ENCODE data around the gene CDK5R1.
"Not testable (repeated sequence)": the region's sequence is repeated elsewhere in the genome, so short reads cannot be mapped to it uniquely, and the experiment has no call there.

The CDK5R1 gene

GRCh38 chr17:32515677-32516383 lies 29.0 kb downstream of the CDK5R1 start:
- in situ Hi-C loops (cut with MboI; ENCODE audit: low sequenced_read_pairs) = no loop called here

GRCh38 chr17:32516450-32516849 lies 29.7 kb downstream of the CDK5R1 start:
- in situ Hi-C loops (cut with MboI; ENCODE audit: low sequenced_read_pairs) = no loop called here

- in situ Hi-C loops (cut with MboI; ENCODE audit: low sequenced_read_pairs) = no loop called here
Observed at GRCh38 chr17:32516940-32517701, 30.3 kb downstream of the CDK5R1 start.

GRCh38 chr17:32517982-32518381 lies 31.2 kb downstream of the CDK5R1 start:
- in situ Hi-C loops (cut with MboI; ENCODE audit: low sequenced_read_pairs) = no loop called here

- in situ Hi-C loops (cut with MboI; ENCODE audit: low sequenced_read_pairs) = no loop called here
Observed at GRCh38 chr17:32518646-32519227, 31.9 kb downstream of the CDK5R1 start.

- in situ Hi-C loops (cut with MboI; ENCODE audit: low sequenced_read_pairs) = no loop called here
Observed at GRCh38 chr17:32519228-32520103, 32.7 kb downstream of the CDK5R1 start.

GRCh38 chr17:32520104-32520701 lies 33.4 kb downstream of the CDK5R1 start:
- in situ Hi-C loops (cut with MboI; ENCODE audit: low sequenced_read_pairs) = no loop called here

- in situ Hi-C loops (cut with MboI; ENCODE audit: low sequenced_read_pairs) = no loop called here
Observed at GRCh38 chr17:32520737-32521404, 34.1 kb downstream of the CDK5R1 start.

- in situ Hi-C loops (cut with MboI; ENCODE audit: low sequenced_read_pairs) = no loop called here
Observed at GRCh38 chr17:32523017-32523680, 36.4 kb downstream of the CDK5R1 start.

- in situ Hi-C loops (cut with MboI; ENCODE audit: low sequenced_read_pairs) = no loop called here
Observed at GRCh38 chr17:32523827-32524552, 37.2 kb downstream of the CDK5R1 start.

- in situ Hi-C loops (cut with MboI; ENCODE audit: low sequenced_read_pairs) = not testable (repeated sequence)
Observed at GRCh38 chr17:32524553-32524880, 37.7 kb downstream of the CDK5R1 start.

- in situ Hi-C loops (cut with MboI; ENCODE audit: low sequenced_read_pairs) = no loop called here
Observed at GRCh38 chr17:32525122-32525521, 38.3 kb downstream of the CDK5R1 start.

GRCh38 chr17:32527146-32527545 lies 40.4 kb downstream of the CDK5R1 start:
- in situ Hi-C loops (cut with MboI; ENCODE audit: low sequenced_read_pairs) = no loop called here

- in situ Hi-C loops (cut with MboI; ENCODE audit: low sequenced_read_pairs) = no loop called here
Observed at GRCh38 chr17:32528825-32529224, 42.0 kb downstream of the CDK5R1 start.

GRCh38 chr17:32529604-32530003 lies 42.8 kb downstream of the CDK5R1 start:
- in situ Hi-C loops (cut with MboI; ENCODE audit: low sequenced_read_pairs) = no loop called here

GRCh38 chr17:32533296-32533695 lies 46.5 kb downstream of the CDK5R1 start:
- in situ Hi-C loops (cut with MboI; ENCODE audit: low sequenced_read_pairs) = no loop called here

- in situ Hi-C loops (cut with MboI; ENCODE audit: low sequenced_read_pairs) = no loop called here
Observed at GRCh38 chr17:32536736-32537643, 50.2 kb downstream of the CDK5R1 start.
